Hepatocyte (in vitro differentiated cells): ENCODE measurements around the gene CLN5. TPM values are rescaled to one million over a fixed set of nuclear protein-coding genes. Genes with fewer than 3 reads are reported as not detected.

Experiments used
- DNase-seq: peaks from one replicate; pipeline ENCODE4 v3.0.0-alpha.2; 2016; ENCODE audit warnings: low spot score
- H2AFZ ChIP-seq: fragments of 200-600 bp; sonication (generic); 2 replicates; pipeline ENCODE4 v1.6.0; 2016; ENCODE audit warnings: antibody characterized with exemption, mild to moderate bottlenecking
- H3K27ac ChIP-seq: fragments of 200-600 bp; sonication (generic); 2 replicates; pipeline ENCODE4 v1.5.1; 2016; ENCODE audit warnings: mild to moderate bottlenecking
- H3K27me3 ChIP-seq: fragments of 200-600 bp; sonication (generic); 2 replicates; pipeline ENCODE4 v1.6.1; 2016
- H3K36me3 ChIP-seq: fragments of 200-600 bp; sonication (generic); replicated peaks from 2 replicates; pipeline ENCODE4 v1.5.1; 2016; ENCODE audit warnings: low read depth; ENCODE audit not compliant: insufficient read depth
- H3K4me1 ChIP-seq: fragments of 200-600 bp; sonication (generic); 2 replicates; pipeline ENCODE4 v1.5.1; 2016; ENCODE audit warnings: mild to moderate bottlenecking, moderate library complexity; ENCODE audit not compliant: insufficient read depth
- H3K4me2 ChIP-seq: fragments of 200-600 bp; sonication (generic); 2 replicates; pipeline ENCODE4 v1.6.0; 2016
- H3K4me3 ChIP-seq: fragments of 200-600 bp; sonication (generic); 2 replicates; pipeline ENCODE4 v1.5.1; 2016; ENCODE audit warnings: mild to moderate bottlenecking
- H3K79me2 ChIP-seq: fragments of 200-600 bp; sonication (generic); 2 replicates; pipeline ENCODE4 v1.6.0; 2017; ENCODE audit warnings: mild to moderate bottlenecking
- H3K9me2 ChIP-seq: fragments of 200-600 bp; sonication (generic); replicated peaks from 2 replicates; pipeline ENCODE4 v1.6.0; 2017; ENCODE audit warnings: mild to moderate bottlenecking; ENCODE audit not compliant: insufficient read depth
- H3K9me3 ChIP-seq: fragments of 200-600 bp; sonication (generic); 2 replicates; pipeline ENCODE4 v1.5.1; 2016; ENCODE audit warnings: low read depth, mild to moderate bottlenecking
- H4K20me1 ChIP-seq: fragments of 200-600 bp; sonication (generic); 2 replicates; pipeline ENCODE4 v1.6.0; 2016; ENCODE audit warnings: mild to moderate bottlenecking; ENCODE audit not compliant: insufficient read depth, poor library complexity, severe bottlenecking
- CTCF ChIP-seq: fragments of 200-600 bp; sonication (generic); IDR thresholded peaks from 2 replicates; pipeline ENCODE4 v1.5.1; 2016; ENCODE audit warnings: antibody characterized with exemption, mild to moderate bottlenecking; ENCODE audit not compliant: poor library complexity
- EZH2 ChIP-seq: fragments of 200-600 bp; sonication (generic); IDR thresholded peaks from 2 replicates; pipeline ENCODE4 v1.6.1; 2016; ENCODE audit warnings: antibody characterized with exemption, mild to moderate bottlenecking, borderline replicate concordance
- EZH2phosphoT487 ChIP-seq: fragments of 200-600 bp; sonication (generic); IDR thresholded peaks from one replicate; pipeline ENCODE4 v1.6.1; 2018; ENCODE audit warnings: antibody characterized with exemption, mild to moderate bottlenecking, low read depth, moderate library complexity; ENCODE audit not compliant: unreplicated experiment, severe bottlenecking
- WGBS: methylation state at CpG from one replicate; pipeline ENCODE4 v1.1.6; 2016; ENCODE audit warnings: low lambda C conversion rate; ENCODE audit errors: missing lambda C conversion rate; 5-methylcytosine and 5-hydroxymethylcytosine counted together
- polyA plus RNA-seq: library from polyadenylated mRNA; unstranded; fragments of >200 nt; fragmentation: Nextera tagmentation; extraction: Ambion mirVana; gene quantifications from 2 replicates; pipeline ENCODE4 v1.2.1, GENCODE V29; 2016
- total RNA-seq: library from RNA; depleted of rRNA; stranded (reverse); fragments of >200 nt; gene quantifications from 2 replicates; pipeline ENCODE4 v1.2.3, GENCODE V29; 2014

CLN5 gene
- total and polyA plus RNA-seq, 2 experiments from 2014 or later: 31.5 to 45.2 TPM

- 88% methylated on average over 4 of the region's 4 CpGs for WGBS
- H3K27me3 ChIP-seq: no peaks in the 10 kb centered on the region
- no peak overlapping the region for H3K4me3 ChIP-seq
- no peaks in the 10 kb centered on the region for H3K4me1 ChIP-seq
- no peak overlapping the region for H3K4me2 ChIP-seq
- no peaks in the 10 kb centered on the region for H3K79me2 ChIP-seq
- TF ChIP-seq CTCF (no peak), EZH2phosphoT487 (no peak), EZH2 (no peak)
- H3K9me3 ChIP-seq: no peaks in the 10 kb centered on the region
- H3K36me3 ChIP-seq: no peaks in the 10 kb centered on the region
- no peak for DNase-seq
- H4K20me1 ChIP-seq: no peaks in the 10 kb centered on the region
- H2AFZ ChIP-seq: no peak overlapping the region
- H3K27ac ChIP-seq: no peak overlapping the region
- no peaks in the 10 kb centered on the region for H3K9me2 ChIP-seq
Observed at GRCh38 chr13:76944456-76944855, 47.4 kb upstream of the CLN5 start.

GRCh38 chr13:76948149-76948548, 43.7 kb upstream of the CLN5 start, which contains the start of gene ACOD1:
Gene ACOD1 (plus strand): TSS chr13:76948511. CDS start chr13:76948559, 48 bp downstream.
- Histone ChIP-seq H3K9me2 (no peaks in the 10 kb centered on the region), H3K27ac (no peak within 1 kb of the TSS), H3K4me3 (no peak within 1 kb of the TSS), H3K9me3 (no peaks in the 10 kb centered on the region), H3K4me2 (no peak within 1 kb of the TSS), H4K20me1 (no peaks in the 10 kb centered on the region), H3K36me3 (no peaks in the 10 kb centered on the region), H3K4me1 (no peaks in the 10 kb centered on the region), H3K27me3 (no peaks in the 10 kb centered on the region), H2AFZ (no peak within 1 kb of the TSS), H3K79me2 (no peaks in the 10 kb centered on the region)
- no peak for DNase-seq
- TF ChIP-seq EZH2 (no peak), EZH2phosphoT487 (no peak), CTCF (no peak)
- 91% methylated on average over 2 of the region's 2 CpGs for WGBS

- 97% methylated on average over 2 of the region's 2 CpGs for WGBS
- Histone ChIP-seq H3K4me3 (no peak overlapping the region), H3K9me2 (no peaks in the 10 kb centered on the region), H3K27me3 (no peaks in the 10 kb centered on the region), H3K4me2 (no peak overlapping the region), H3K4me1 (no peaks in the 10 kb centered on the region), H3K79me2 (no peaks in the 10 kb centered on the region), H3K27ac (no peak overlapping the region), H4K20me1 (no peaks in the 10 kb centered on the region), H3K9me3 (no peaks in the 10 kb centered on the region), H3K36me3 (no peaks in the 10 kb centered on the region), H2AFZ (no peak overlapping the region)
- TF ChIP-seq EZH2phosphoT487: no peak
- no peak for TF ChIP-seq EZH2
- TF ChIP-seq CTCF: no peak
- DNase-seq: no peak
Observed at GRCh38 chr13:76950101-76950500, 41.8 kb upstream of the CLN5 start.

- no peaks in the 10 kb centered on the region for H3K27me3 ChIP-seq
- H3K4me3 ChIP-seq: no peak overlapping the region
- H3K27ac ChIP-seq: no peak overlapping the region
- TF ChIP-seq CTCF: no peak
- no peak for TF ChIP-seq EZH2phosphoT487
- TF ChIP-seq EZH2: no peak
- DNase-seq: no peak
- H2AFZ ChIP-seq: no peak overlapping the region
- no peak overlapping the region for H3K4me2 ChIP-seq
- no peaks in the 10 kb centered on the region for H3K9me3 ChIP-seq
- H3K4me1 ChIP-seq: no peaks in the 10 kb centered on the region
- no peaks in the 10 kb centered on the region for H4K20me1 ChIP-seq
- H3K79me2 ChIP-seq: no peaks in the 10 kb centered on the region
- 87% methylated on average over 3 of the region's 3 CpGs for WGBS
- H3K36me3 ChIP-seq: no peaks in the 10 kb centered on the region
- no peaks in the 10 kb centered on the region for H3K9me2 ChIP-seq
Observed at GRCh38 chr13:76953968-76954367, 37.9 kb upstream of the CLN5 start.
